H1 (cell line): ENCODE data around the gene PLCL2. TPM values are rescaled to one million over a fixed set of nuclear protein-coding genes. Genes with fewer than 3 reads are reported as not detected.

Experiments
- CTCF ChIA-PET: fragments of 300-600 bp; sonication (Branson Sonifier 250); formaldehyde crosslinking; loops from one replicate; lab custom pipeline; 2021; ENCODE audit not compliant: partially characterized antibody; lab: Charles Lee
- POLR2A ChIA-PET: fragments of 300-600 bp; sonication (Branson Sonifier 250); formaldehyde crosslinking; loops from one replicate; lab custom pipeline; 2021; ENCODE audit warnings: inconsistent platforms; ENCODE audit not compliant: partially characterized antibody; lab: Charles Lee
- DNase-seq, 2 experiments: peaks; one replicate each; pipeline versions ENCODE4 v3.0.0 to v3.0.0-alpha.2; 2010 to 2022; ENCODE audit warnings: low spot score in 2 of 2, low read depth in 1 of 2, mixed read lengths in 1 of 2
- FAIRE-seq: peaks from 2 replicates; lab custom pipeline; 2011; peaks lifted over from hg19 to GRCh38; lab: Jason Lieb, UNC
- H2AFZ ChIP-seq: 2 replicates; pipeline ENCODE4 v1.8.1; 2012; ENCODE audit warnings: low read length, inconsistent platforms
- H2AK5ac ChIP-seq: 2 replicates; pipeline ENCODE4 v1.6.1; 2013; ENCODE audit warnings: low read depth, low read length
- H2BK120ac ChIP-seq: replicated peaks from 2 replicates; pipeline ENCODE3; 2013; ENCODE audit warnings: low read depth, low read length, inconsistent platforms
- H2BK12ac ChIP-seq: 2 replicates; pipeline ENCODE4 v1.6.1; 2013; ENCODE audit warnings: low read depth, low read length
- H2BK15ac ChIP-seq: 2 replicates; pipeline ENCODE4 v1.6.1; 2013; ENCODE audit warnings: low read length
- H2BK20ac ChIP-seq: 2 replicates; pipeline ENCODE4 v1.6.1; 2013; ENCODE audit warnings: low read length
- H2BK5ac ChIP-seq: 2 replicates; pipeline ENCODE4 v1.6.1; 2013; ENCODE audit warnings: low read depth, low read length
- H3K14ac ChIP-seq: 2 replicates; pipeline ENCODE4 v1.6.1; 2013; ENCODE audit warnings: inconsistent platforms; ENCODE audit not compliant: insufficient read length
- H3K18ac ChIP-seq: 2 replicates; pipeline ENCODE4 v1.6.1; 2013; ENCODE audit warnings: low read length; ENCODE audit errors: extremely low read depth
- H3K23ac ChIP-seq: 2 replicates; pipeline ENCODE4 v1.6.1; 2013; ENCODE audit warnings: inconsistent platforms; ENCODE audit not compliant: insufficient read length
- H3K23me2 ChIP-seq: 2 replicates; pipeline ENCODE4 v1.6.1; 2013; ENCODE audit warnings: low read depth, low read length
- H3K27ac ChIP-seq: 2 replicates; pipeline ENCODE4 v1.6.1; 2011; ENCODE audit warnings: low read depth, low read length, inconsistent platforms
- H3K27me3 ChIP-seq, 4 experiments: replicated peaks in 1 of 4; 1 replicate in 1 of 4; 2 replicates in 3 of 4; pipeline versions ENCODE4 v1.6.1 to v1.8.1; 2011 to 2013; ENCODE audit warnings: low read length in 3 of 4, mild to moderate bottlenecking in 3 of 4, inconsistent platforms in 2 of 4, mixed read lengths in 2 of 4, moderate library complexity in 1 of 4; ENCODE audit not compliant: control insufficient read depth in 3 of 4, insufficient read depth in 3 of 4; ENCODE audit errors: extremely low read depth in 1 of 4
- H3K36me3 ChIP-seq, 4 experiments: 2 replicates each; pipeline versions ENCODE4 v1.6.1 to v1.8.1; 2011 to 2013; ENCODE audit warnings: mild to moderate bottlenecking in 4 of 4, low read length in 3 of 4, moderate library complexity in 2 of 4, control low read depth in 1 of 4, inconsistent platforms in 1 of 4; ENCODE audit not compliant: insufficient read depth in 4 of 4, control insufficient read depth in 2 of 4
- H3K4ac ChIP-seq: replicated peaks from 2 replicates; pipeline ENCODE3; 2013; ENCODE audit warnings: low read length, low read depth, mixed read lengths, inconsistent platforms; ENCODE audit not compliant: insufficient read length
- H3K4me1 ChIP-seq, 4 experiments: replicated peaks in 1 of 4; 1 replicate in 1 of 4; 2 replicates in 3 of 4; pipeline versions ENCODE4 v1.6.1 to v1.8.1; 2011 to 2013; ENCODE audit warnings: low read length in 3 of 4, inconsistent platforms in 2 of 4, mixed read lengths in 1 of 4; ENCODE audit not compliant: insufficient read depth in 4 of 4, control insufficient read depth in 3 of 4
- H3K4me2 ChIP-seq, 2 experiments: 2 replicates each; pipeline versions ENCODE4 v1.6.1 to v1.8.1; 2011 to 2013; ENCODE audit warnings: low read depth in 2 of 2, low read length in 2 of 2, control low read depth in 1 of 2, inconsistent platforms in 1 of 2, mild to moderate bottlenecking in 1 of 2; ENCODE audit not compliant: insufficient read depth in 1 of 2
- H3K4me3 ChIP-seq, 4 experiments: fragments of 200-600, 300-600 bp in 1 of 4; sonication (generic), shearing (Covaris generic), sonication (Bioruptor Twin) in 1 of 4; 2 replicates each; pipeline versions ENCODE4 v1.5.1 to v1.8.1; 2011 to 2016; ENCODE audit warnings: low read length in 4 of 4, low read depth in 3 of 4, control low read depth in 2 of 4, inconsistent platforms in 2 of 4, mild to moderate bottlenecking in 2 of 4, mixed read lengths in 1 of 4, moderate library complexity in 1 of 4; ENCODE audit not compliant: insufficient read depth in 2 of 4; ENCODE audit errors: extremely low read depth in 1 of 4
- H3K56ac ChIP-seq: replicated peaks from 2 replicates; pipeline ENCODE3; 2013; ENCODE audit warnings: low read depth, mild to moderate bottlenecking, mixed read lengths, low read length, inconsistent platforms; ENCODE audit not compliant: insufficient read length
- H3K79me1 ChIP-seq: 2 replicates; pipeline ENCODE4 v1.6.1; 2013; ENCODE audit warnings: low read depth, low read length, control low read depth
- H3K79me2 ChIP-seq, 2 experiments: 2 replicates each; pipeline versions ENCODE4 v1.6.1 to v1.8.1; 2012 to 2013; ENCODE audit warnings: low read length in 2 of 2, mild to moderate bottlenecking in 2 of 2, inconsistent platforms in 1 of 2; ENCODE audit not compliant: insufficient read depth in 2 of 2, control insufficient read depth in 1 of 2
- H3K9ac ChIP-seq, 4 experiments: replicated peaks in 1 of 4; 1 replicate in 1 of 4; 2 replicates in 3 of 4; pipeline versions ENCODE4 v1.6.1 to v1.8.1; 2011 to 2013; ENCODE audit warnings: low read depth in 3 of 4, low read length in 3 of 4, control low read depth in 2 of 4, mild to moderate bottlenecking in 2 of 4, moderate library complexity in 2 of 4, inconsistent platforms in 1 of 4; ENCODE audit errors: extremely low read depth in 1 of 4
- H3K9me3 ChIP-seq, 2 experiments: 2 replicates each; pipeline versions ENCODE4 v1.6.1 to v1.8.1; 2012 to 2013; ENCODE audit warnings: mild to moderate bottlenecking in 2 of 2, moderate library complexity in 2 of 2, control low read depth in 1 of 2, inconsistent platforms in 1 of 2, low read depth in 1 of 2, low read length in 1 of 2, mixed read lengths in 1 of 2; ENCODE audit not compliant: insufficient read depth in 2 of 2
- H4K20me1 ChIP-seq, 2 experiments: replicated peaks in 1 of 2; 2 replicates each; pipeline versions ENCODE3 to v1.8.1; 2011 to 2013; ENCODE audit warnings: inconsistent platforms in 2 of 2, low read length in 2 of 2, mild to moderate bottlenecking in 1 of 2; ENCODE audit not compliant: insufficient read depth in 2 of 2, control insufficient read depth in 1 of 2
- H4K5ac ChIP-seq: 2 replicates; pipeline ENCODE4 v1.6.1; 2013; ENCODE audit warnings: low read length, low read depth, mixed read lengths, inconsistent platforms; ENCODE audit not compliant: insufficient read length
- H4K8ac ChIP-seq: 2 replicates; pipeline ENCODE4 v1.8.0; 2013; ENCODE audit warnings: mild to moderate bottlenecking, moderate library complexity, low read length, inconsistent platforms; ENCODE audit not compliant: insufficient read depth; ENCODE audit errors: extremely low read depth
- H4K91ac ChIP-seq: replicated peaks from 2 replicates; pipeline ENCODE3; 2013; ENCODE audit warnings: low read length, mixed read lengths, inconsistent platforms; ENCODE audit not compliant: insufficient read length
- ATF2 ChIP-seq: IDR thresholded peaks from 2 replicates; pipeline ENCODE4 v1.6.1; 2012; ENCODE audit warnings: low read length, inconsistent platforms
- BACH1 ChIP-seq: IDR thresholded peaks from 2 replicates; pipeline ENCODE4 v1.6.1; 2012; ENCODE audit warnings: low read length, improper control_type of control experiment
- BRCA1 ChIP-seq: IDR thresholded peaks from 2 replicates; pipeline ENCODE4 v1.6.1; 2012; ENCODE audit warnings: low read depth, low read length, improper control_type of control experiment
- CBX8 ChIP-seq: fragments of 300-800, 300-1000 bp; sonication (generic); IDR thresholded peaks from 2 replicates; pipeline ENCODE4 v1.7.1; 2016; ENCODE audit warnings: low read depth, low read length, borderline replicate concordance
- CEBPB ChIP-seq: IDR thresholded peaks from 2 replicates; pipeline ENCODE4 v1.6.1; 2012; ENCODE audit warnings: low read depth, low read length
- EZH2 ChIP-seq: fragments of 200-600 bp; sonication (generic); IDR thresholded peaks from 2 replicates; pipeline ENCODE4 v1.7.1; 2012; ENCODE audit warnings: low read depth, mild to moderate bottlenecking, moderate library complexity, low read length, inconsistent platforms; ENCODE audit not compliant: severe bottlenecking
- KDM4A ChIP-seq: IDR thresholded peaks from one replicate; pipeline ENCODE4 v1.7.1; 2012; ENCODE audit warnings: low read depth, mild to moderate bottlenecking, moderate library complexity, low read length, inconsistent platforms; ENCODE audit not compliant: severe bottlenecking
- MAFK ChIP-seq: IDR thresholded peaks from 2 replicates; pipeline ENCODE4 v1.6.1; 2012; ENCODE audit warnings: low read depth, mild to moderate bottlenecking, improper control_type of control experiment, low read length
- MAX ChIP-seq: IDR thresholded peaks from 2 replicates; pipeline ENCODE4 v1.6.1; 2012; ENCODE audit warnings: inconsistent platforms
- POU5F1 ChIP-seq: IDR thresholded peaks from 2 replicates; pipeline ENCODE4 v1.6.1; 2011; ENCODE audit warnings: low read depth, mild to moderate bottlenecking, low read length, moderate library complexity
- RFX5 ChIP-seq: IDR thresholded peaks from 2 replicates; pipeline ENCODE4 v1.6.1; 2011; ENCODE audit warnings: low read depth, low read length, improper control_type of control experiment, borderline replicate concordance
- SP4 ChIP-seq: IDR thresholded peaks from 2 replicates; pipeline ENCODE4 v1.6.1; 2012; ENCODE audit warnings: low read length, inconsistent platforms
- TBP ChIP-seq: IDR thresholded peaks from 2 replicates; pipeline ENCODE4 v1.6.1; 2011; ENCODE audit warnings: low read depth, low read length, improper control_type of control experiment
- whole genome bisulfite sequencing, 2 experiments: shearing (Covaris generic) in 1 of 2; methylation state at CpG; one replicate each; pipeline versions ENCODE4 v1.1.6 to v1.1.7; 2013 to 2015; ENCODE audit warnings: low lambda C conversion rate in 2 of 2, mixed read lengths in 2 of 2, inconsistent platforms in 1 of 2, low coverage in 1 of 2, missing lambda C conversion rate in 1 of 2; ENCODE audit not compliant: insufficient replicate concordance in 2 of 2, insufficient coverage in 1 of 2, insufficient read length in 1 of 2; ENCODE audit errors: extremely low coverage in 1 of 2, missing lambda C conversion rate in 1 of 2; 5-methylcytosine and 5-hydroxymethylcytosine counted together
- polyA plus RNA-seq, 7 experiments: library from polyadenylated mRNA; depleted of rRNA in 3 of 7; stranded (reverse) in 5 of 7; unstranded in 2 of 7; fragments of >200 nt in 5 of 7; fragments of 200-250 nt in 2 of 7; gene quantifications; 1 replicate in 5 of 7; 2 replicates in 1 of 7; 4 replicates in 1 of 7; pipeline versions ENCODE4 v1.2.1 to v1.2.3, GENCODE V29; 2011 to 2013; ENCODE audit warnings: missing spikeins in 2 of 7, mixed read lengths in 2 of 7
- total RNA-seq: library from RNA; stranded (reverse); fragmentation: NEBNext Ultra II Directional; extraction: Animal tissue kit (Norgen Biotek cat#: 25700); gene quantifications from 2 replicates; pipeline ENCODE4 v1.2.1, GENCODE V29; 2021

PLCL2 gene
- total and polyA plus RNA-seq, 2 of the 8 experiments (the other 6 are each of a cell fraction or from before 2014, with no cell fraction given) = 3.5 to 6.8 TPM

GRCh38 chr3:16848007-16848406, 36.7 kb upstream of the PLCL2 start:
- no peak overlapping the region for H3K27ac ChIP-seq
- no peak for TF ChIP-seq CEBPB
- TF ChIP-seq ATF2 = no peak
- no peak for TF ChIP-seq MAX
- TF ChIP-seq RFX5 = no peak
- no peak for TF ChIP-seq POU5F1
- TF ChIP-seq EZH2 = no peak
- no peak for TF ChIP-seq MAFK
- no peak for TF ChIP-seq TBP
- TF ChIP-seq CBX8 = no peak
- no peak for TF ChIP-seq BACH1
- TF ChIP-seq KDM4A = no peak
- TF ChIP-seq BRCA1 = no peak
- no peak for TF ChIP-seq SP4

More at GRCh38 chr3:16848007-16848406, 36.7 kb upstream of the PLCL2 start:
- Histone ChIP-seq H3K9ac (no peak overlapping the region), H4K20me1 (no peaks in the 10 kb centered on the region), H3K9me3 (no peaks in the 10 kb centered on the region), H2BK15ac (no peak overlapping the region), H2AK5ac (no peak overlapping the region), H3K79me1 (no peaks in the 10 kb centered on the region), H4K8ac (no peak overlapping the region), H4K5ac (no peak overlapping the region), H3K36me3 (no peaks in the 10 kb centered on the region), H3K27me3 (no peaks in the 10 kb centered on the region), H4K91ac (no peak overlapping the region), H3K23me2 (no peaks in the 10 kb centered on the region), H2BK120ac (no peak overlapping the region), H3K4me2 (no peak overlapping the region), H3K4ac (no peak overlapping the region), H3K56ac (no peak overlapping the region), H2BK12ac (no peak overlapping the region), H3K23ac (no peak overlapping the region), H3K4me3 (no peak overlapping the region), H3K4me1 (peaks cover 0 to 5% (median under 1%) of the 10 kb centered on the region in 4 experiments; a peak in 2 of 7 replicates), H2AFZ (no peak overlapping the region), H3K14ac (no peak overlapping the region), H3K18ac (no peak overlapping the region; the same call in 1 of the 2 replicates), H3K79me2 (no peaks in the 10 kb centered on the region), H2BK20ac (no peak overlapping the region), H2BK5ac (no peak overlapping the region)
- ChIA-PET POLR2A (no interaction called here), CTCF (interaction anchor here (0.9 to 2.7 kb wide), 3 partner anchors 20 to 246 kb away, joined by 3 to 9 read pairs (median 3); partner anchors contain the start of gene PLCL2)
- no peak for FAIRE-seq
- 94% methylated on average over 2 of the region's 2 CpGs; no CpG with 5 or more reads in 1 of the 2 experiments for WGBS, 2 experiments
- DNase-seq = no peak
